Diencephalon (tissue), 1 donor: ENCODE measurements around the gene GALNTL6. TPM values are rescaled to one million over a fixed set of nuclear protein-coding genes. Genes with fewer than 3 reads are reported as not detected.

ENCODE experiments used
- total RNA-seq: library from RNA; depleted of rRNA; stranded (reverse); fragments of >200 nt; gene quantifications from one replicate; pipeline ENCODE4 v1.2.3, GENCODE V29; 2014

GALNTL6 gene
- 68.5 TPM for total RNA-seq

DNA sequence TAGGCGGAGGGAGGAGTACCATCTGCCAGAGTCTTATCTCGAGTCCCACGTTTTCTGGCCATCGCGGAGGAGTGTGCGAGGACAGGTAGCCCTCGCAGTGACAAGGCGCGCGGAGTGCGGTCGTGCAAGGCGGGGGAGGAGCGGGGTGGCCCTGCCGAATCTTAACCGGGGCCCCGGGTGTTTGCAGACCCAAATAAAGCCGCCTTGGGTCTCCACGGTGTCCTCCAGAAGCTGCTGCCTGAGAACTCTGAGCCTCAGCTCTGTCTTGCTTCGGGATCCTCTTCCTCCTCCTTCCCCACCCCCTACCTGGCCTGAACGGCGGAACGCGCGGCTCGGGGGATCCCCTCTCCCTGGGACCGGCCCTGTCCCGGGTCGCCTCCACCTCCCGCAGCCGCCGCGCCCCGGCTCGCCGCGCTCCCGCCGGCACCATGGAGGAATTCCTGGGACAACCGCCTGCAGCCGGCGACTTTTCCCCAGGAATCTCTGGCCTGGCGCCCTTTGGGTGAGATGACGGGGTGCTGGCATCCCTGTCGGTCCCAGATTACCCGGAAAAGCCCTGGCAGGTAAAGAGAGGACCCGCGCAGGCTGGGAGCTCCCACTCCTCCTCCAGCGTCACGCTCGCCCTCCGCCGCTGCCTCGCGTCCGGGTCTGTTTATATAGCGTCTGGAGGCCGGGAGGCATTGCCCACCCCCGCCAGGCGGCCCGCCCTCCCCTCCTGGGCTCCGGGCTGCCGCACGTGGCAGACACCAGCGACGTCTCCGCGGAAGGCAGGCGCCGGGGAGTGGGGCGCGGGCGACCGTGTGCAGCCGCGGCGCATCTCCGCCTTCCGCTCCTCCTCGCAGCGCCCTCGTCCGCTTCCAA lies at the start of gene GALNTL6:
Gene GALNTL6 (plus strand): TSS at position 740 of the 861 bp plus-strand sequence.

